Natural killer cell (primary cell): ENCODE measurements around the gene GSN. TPM values are rescaled to one million over a fixed set of nuclear protein-coding genes. Genes with fewer than 3 reads are reported as not detected.

Experiments used
- ATAC-seq, 3 donors: fragments of 150-1000 bp in 2 of 3; fragments of 200-7000 bp in 1 of 3; cut with Tn5 transposase; 1 replicate in 1 of 3; 2 replicates in 2 of 3; pipeline ENCODE4 v1.10.0; 2021; ENCODE audit warnings: mild to moderate bottlenecking in 2 of 3, moderate library complexity in 2 of 3
- DNase-seq, 2 donors: peaks; one replicate each; pipeline versions ENCODE4 v3.0.0 to v3.0.0-alpha.2; 2013 to 2021; ENCODE audit warnings: mixed read lengths in 1 of 2
- H3K27ac ChIP-seq: one replicate; pipeline ENCODE4 v1.5.1; 2013; ENCODE audit warnings: mild to moderate bottlenecking, low read length
- H3K27me3 ChIP-seq: one replicate; pipeline ENCODE4 v1.6.1; 2013; ENCODE audit warnings: low read length; ENCODE audit not compliant: control insufficient read depth, insufficient read depth
- H3K36me3 ChIP-seq: one replicate; pipeline ENCODE4 v1.6.1; 2013; ENCODE audit warnings: low read length; ENCODE audit not compliant: control insufficient read depth, insufficient read depth
- H3K4me1 ChIP-seq: one replicate; pipeline ENCODE4 v1.6.1; 2013; ENCODE audit warnings: low read length; ENCODE audit not compliant: control insufficient read depth, insufficient read depth
- H3K4me3 ChIP-seq: one replicate; pipeline ENCODE4 v1.5.1; 2013; ENCODE audit warnings: low read length
- H3K9me3 ChIP-seq: one replicate; pipeline ENCODE4 v1.6.1; 2013; ENCODE audit warnings: low read length; ENCODE audit not compliant: control insufficient read depth, insufficient read depth
- H3K27ac Mint-ChIP-seq, 2 donors: one replicate each; pipeline ENCODE4 v1.8.0; 2022; ENCODE audit warnings: mild to moderate bottlenecking in 2 of 2, mixed read lengths in 2 of 2, moderate library complexity in 1 of 2
- H3K27me3 Mint-ChIP-seq, 2 donors: one replicate each; pipeline ENCODE4 v1.8.0; 2022; ENCODE audit warnings: low read depth in 2 of 2, mixed read lengths in 2 of 2
- H3K36me3 Mint-ChIP-seq: one replicate; pipeline ENCODE4 v1.8.0; 2022; ENCODE audit warnings: mixed read lengths
- H3K4me1 Mint-ChIP-seq, 2 donors: one replicate each; pipeline ENCODE4 v1.8.0; 2022; ENCODE audit warnings: mixed read lengths in 2 of 2
- H3K4me3 Mint-ChIP-seq: one replicate; pipeline ENCODE4 v1.8.0; 2022; ENCODE audit warnings: mild to moderate bottlenecking, moderate library complexity, mixed read lengths
- H3K9me3 Mint-ChIP-seq, 2 donors: one replicate each; pipeline ENCODE4 v1.8.0; 2022; ENCODE audit warnings: mixed read lengths in 2 of 2
- CTCF ChIP-seq: fragments of 200-600 bp; IDR thresholded peaks from one replicate; pipeline ENCODE4 v1.8.0; 2022; ENCODE audit warnings: antibody characterized with exemption
- WGBS: methylation state at CpG from one replicate; pipeline ENCODE4 v1.1.7; 2013; ENCODE audit warnings: missing lambda C conversion rate; ENCODE audit not compliant: insufficient coverage; 5-methylcytosine and 5-hydroxymethylcytosine counted together
- intact Hi-C: fragments of 100-400 bp; cut with micrococcal nuclease; formaldehyde crosslinking; loops from one replicate; pipeline ENCODE4 v1.14.2; 2022
- total RNA-seq, 4 donors: library from RNA; stranded (reverse); fragments of 120-200 nt in 1 of 4; gene quantifications; one replicate each; pipeline versions ENCODE4 v1.2.3 to v1.2.4, GENCODE V29; 2013 to 2022

Gene GSN
- total RNA-seq, 3 donors from 2014 or later (not counting 1 experiment from before 2014, with no cell fraction given), result 92.9 to 103 (median 103) TPM

DNA sequence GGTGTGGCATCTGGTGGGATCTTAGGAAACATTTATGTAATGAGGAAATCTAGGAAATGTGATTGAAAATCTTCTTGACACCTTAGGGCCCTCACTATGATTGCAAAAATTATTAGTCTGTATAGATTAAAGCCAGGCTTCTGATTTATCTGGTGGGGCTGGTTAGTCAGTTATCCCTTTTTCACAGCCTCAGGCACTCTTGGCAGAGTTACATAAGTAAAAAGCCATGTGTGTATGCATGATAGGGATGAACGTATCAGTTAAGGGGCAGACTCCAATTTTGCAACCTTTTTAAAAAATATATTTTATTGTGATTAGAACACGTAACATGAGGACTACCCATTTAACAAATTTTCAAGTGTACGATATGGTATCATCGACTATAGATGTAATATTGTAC is 35.7 kb upstream of the GSN start:
- Mint-ChIP-seq H3K27ac (no peak overlapping the region), H3K27me3 (no peaks in the 10 kb centered on the region), H3K4me1 (peaks cover 5% of the 10 kb centered on the region in 2 donors), H3K9me3 (no peaks in the 10 kb centered on the region), H3K36me3 (peaks cover 8% of the 10 kb centered on the region), H3K4me3 (no peak overlapping the region)
- intact Hi-C loops, result no loop called here
- Histone ChIP-seq H3K9me3 (no peaks in the 10 kb centered on the region), H3K36me3 (no peaks in the 10 kb centered on the region), H3K27ac (no peak overlapping the region), H3K4me3 (no peak overlapping the region), H3K4me1 (peaks cover 5% of the 10 kb centered on the region), H3K27me3 (no peaks in the 10 kb centered on the region)
- ATAC-seq (no peak), DNase-seq (no peak)
- 100% methylated on average over 2 of the region's 4 CpGs for WGBS
- no peak for TF ChIP-seq CTCF

GRCh38 chr9:121233906-121234831 is 33.8 kb upstream of the GSN start:
- no peaks in the 10 kb centered on the region for H3K9me3 ChIP-seq
- 89% methylated on average over 9 of the region's 11 CpGs for WGBS
- Mint-ChIP-seq H3K27ac (no peak overlapping the region), H3K9me3 (no peaks in the 10 kb centered on the region), H3K4me1 (no peaks in the 10 kb centered on the region), H3K27me3 (no peaks in the 10 kb centered on the region), H3K36me3 (peaks cover 8% of the 10 kb centered on the region), H3K4me3 (no peak overlapping the region)
- TF ChIP-seq CTCF, result no peak
- intact Hi-C loops, result no loop called here
- ATAC-seq, result no peak
- no peak overlapping the region for H3K4me3 ChIP-seq
- no peak for DNase-seq
- no peaks in the 10 kb centered on the region for H3K27me3 ChIP-seq
- H3K27ac ChIP-seq, result no peak overlapping the region
- H3K36me3 ChIP-seq, result no peaks in the 10 kb centered on the region
- no peaks in the 10 kb centered on the region for H3K4me1 ChIP-seq

- ATAC-seq (no peak), DNase-seq (no peak)
- no peaks in the 10 kb centered on the region for H3K36me3 ChIP-seq
- H3K4me1 ChIP-seq, result no peaks in the 10 kb centered on the region
- no peaks in the 10 kb centered on the region for H3K9me3 ChIP-seq
- H3K27me3 ChIP-seq, result no peaks in the 10 kb centered on the region
- H3K27ac ChIP-seq, result no peak overlapping the region
- intact Hi-C loops, result no loop called here
- Mint-ChIP-seq H3K4me1 (no peaks in the 10 kb centered on the region), H3K36me3 (peaks cover 8% of the 10 kb centered on the region), H3K9me3 (no peaks in the 10 kb centered on the region), H3K4me3 (no peak overlapping the region), H3K27ac (no peak overlapping the region), H3K27me3 (no peaks in the 10 kb centered on the region)
- TF ChIP-seq CTCF, result no peak
- no peak overlapping the region for H3K4me3 ChIP-seq
- WGBS, result 98% methylated on average over 4 of the region's 6 CpGs
These were observed 33.2 kb upstream of the GSN start for GRCh38 chr9:121234832-121235161.

DNA sequence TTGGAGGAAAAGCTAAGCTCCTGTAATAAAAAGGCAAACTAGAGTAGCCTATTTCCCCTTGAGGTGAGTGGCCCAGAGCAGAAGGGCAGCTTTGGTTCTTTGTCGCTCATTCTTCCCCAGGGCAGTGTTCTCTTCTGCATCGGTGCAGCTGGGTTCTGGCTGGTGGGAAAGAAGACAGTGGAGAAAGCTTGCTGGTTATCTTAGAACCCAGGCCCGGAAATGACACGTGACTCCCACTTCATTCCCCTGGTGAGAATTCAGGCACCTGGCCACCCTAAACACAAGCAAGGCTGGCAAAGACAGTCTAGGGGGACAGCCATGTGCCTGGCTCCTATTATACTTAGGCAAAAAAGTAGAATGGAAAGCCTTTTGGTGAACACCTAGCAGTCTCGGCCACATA is 32.5 kb upstream of the GSN start:
- no peaks in the 10 kb centered on the region for H3K27me3 Mint-ChIP-seq
- ATAC-seq, result no peak
- WGBS, result 96% methylated on average over 5 of the region's 5 CpGs
- no peaks in the 10 kb centered on the region for H3K4me1 Mint-ChIP-seq
- no peak for DNase-seq
- peaks cover 8% of the 10 kb centered on the region for H3K36me3 Mint-ChIP-seq
- intact Hi-C loops, result no loop called here
- no peaks in the 10 kb centered on the region for H3K27me3 ChIP-seq
- H3K36me3 ChIP-seq, result no peaks in the 10 kb centered on the region
- no peaks in the 10 kb centered on the region for H3K9me3 Mint-ChIP-seq
- no peaks in the 10 kb centered on the region for H3K9me3 ChIP-seq
- no peaks in the 10 kb centered on the region for H3K4me1 ChIP-seq
- no peak for TF ChIP-seq CTCF
- no peak overlapping the region for H3K27ac ChIP-seq
- no peak overlapping the region for H3K27ac Mint-ChIP-seq
- H3K4me3 ChIP-seq, result no peak overlapping the region
- H3K4me3 Mint-ChIP-seq, result no peak overlapping the region
